ENCODE results near the gene PDYN.

PDYN gene

GRCh38 chr20:1975291-1975690 lies 18.6 kb downstream of the PDYN start:
- no peak for TF ChIP-seq POLR2A (IDR thresholded peaks at IDR 0.05; ENCODE audit: low read length)

GRCh38 chr20:1973601-1974440 lies 20.0 kb downstream of the PDYN start:
- TF ChIP-seq GATA1 (IDR thresholded peaks at IDR 0.05; ENCODE audit: low read depth, low read length) (no peak), POLR2A (IDR thresholded peaks at IDR 0.05; ENCODE audit: low read length) (no peak)
- no peak for DNase-seq

More at GRCh38 chr20:1975291-1975690, 18.6 kb downstream of the PDYN start:
- DNase-seq = no peak

- TF ChIP-seq POLR2A (IDR thresholded peaks at IDR 0.05; ENCODE audit: low read length) (no peak), GATA1 (IDR thresholded peaks at IDR 0.05; ENCODE audit: low read depth, low read length) (no peak)
- no peak for DNase-seq
Observed at GRCh38 chr20:1971893-1972586, 21.8 kb downstream of the PDYN start.

GRCh38 chr20:1968964-1969363 lies 24.9 kb downstream of the PDYN start:
- no peak for DNase-seq
- no peak for TF ChIP-seq GATA1 (IDR thresholded peaks at IDR 0.05; ENCODE audit: low read depth, low read length)
- no peak for TF ChIP-seq POLR2A (IDR thresholded peaks at IDR 0.05; ENCODE audit: low read length)

GRCh38 chr20:1965520-1966351 lies 28.1 kb downstream of the PDYN start:
- no peak for TF ChIP-seq POLR2A (IDR thresholded peaks at IDR 0.05; ENCODE audit: low read length)
- no peak for TF ChIP-seq GATA1 (IDR thresholded peaks at IDR 0.05; ENCODE audit: low read depth, low read length)

GRCh38 chr20:1964659-1965405 lies 29.0 kb downstream of the PDYN start:
- DNase-seq = no peak
- TF ChIP-seq POLR2A (IDR thresholded peaks at IDR 0.05; ENCODE audit: low read length) (no peak), GATA1 (IDR thresholded peaks at IDR 0.05; ENCODE audit: low read depth, low read length) (no peak)

More at GRCh38 chr20:1965520-1966351, 28.1 kb downstream of the PDYN start:
- DNase-seq = peak; percentile 64 to 80

GRCh38 chr20:1964061-1964460 lies 29.8 kb downstream of the PDYN start:
- DNase-seq = no peak
- TF ChIP-seq POLR2A (IDR thresholded peaks at IDR 0.05; ENCODE audit: low read length) (no peak), GATA1 (IDR thresholded peaks at IDR 0.05; ENCODE audit: low read depth, low read length) (no peak)

GRCh38 chr20:1961374-1961773 lies 32.5 kb downstream of the PDYN start:
- DNase-seq = no peak
- no peak for TF ChIP-seq GATA1 (IDR thresholded peaks at IDR 0.05; ENCODE audit: low read depth, low read length)
- no peak for TF ChIP-seq POLR2A (IDR thresholded peaks at IDR 0.05; ENCODE audit: low read length)

GRCh38 chr20:1959156-1959555 lies 34.7 kb downstream of the PDYN start:
- no peak for TF ChIP-seq GATA1 (IDR thresholded peaks at IDR 0.05; ENCODE audit: low read depth, low read length)
- no peak for TF ChIP-seq POLR2A (IDR thresholded peaks at IDR 0.05; ENCODE audit: low read length)
- DNase-seq = no peak

GRCh38 chr20:1958426-1958825 lies 35.4 kb downstream of the PDYN start:
- TF ChIP-seq GATA1 (IDR thresholded peaks at IDR 0.05; ENCODE audit: low read depth, low read length) = no peak
- TF ChIP-seq POLR2A (IDR thresholded peaks at IDR 0.05; ENCODE audit: low read length) = no peak
- no peak for DNase-seq

GRCh38 chr20:1955217-1955616 lies 38.6 kb downstream of the PDYN start:
- no peak for TF ChIP-seq POLR2A (IDR thresholded peaks at IDR 0.05; ENCODE audit: low read length)
- no peak for TF ChIP-seq GATA1 (IDR thresholded peaks at IDR 0.05; ENCODE audit: low read depth, low read length)
- DNase-seq = no peak

GRCh38 chr20:1953621-1954020 lies 40.2 kb downstream of the PDYN start:
- no peak for TF ChIP-seq GATA1 (IDR thresholded peaks at IDR 0.05; ENCODE audit: low read depth, low read length)
- DNase-seq = no peak

- no peak for DNase-seq
- TF ChIP-seq GATA1 (IDR thresholded peaks at IDR 0.05; ENCODE audit: low read depth, low read length) (no peak), POLR2A (IDR thresholded peaks at IDR 0.05; ENCODE audit: low read length) (no peak)
Observed at GRCh38 chr20:1952737-1953530, 40.9 kb downstream of the PDYN start.
